ENCODE data around the gene BCAN. TPM values are rescaled to one million over a fixed set of nuclear protein-coding genes. Genes with fewer than 3 reads are reported as not detected.

The BCAN gene
- total RNA-seq, 1 experiment from 2014 or later, result 1.2 TPM

DNA sequence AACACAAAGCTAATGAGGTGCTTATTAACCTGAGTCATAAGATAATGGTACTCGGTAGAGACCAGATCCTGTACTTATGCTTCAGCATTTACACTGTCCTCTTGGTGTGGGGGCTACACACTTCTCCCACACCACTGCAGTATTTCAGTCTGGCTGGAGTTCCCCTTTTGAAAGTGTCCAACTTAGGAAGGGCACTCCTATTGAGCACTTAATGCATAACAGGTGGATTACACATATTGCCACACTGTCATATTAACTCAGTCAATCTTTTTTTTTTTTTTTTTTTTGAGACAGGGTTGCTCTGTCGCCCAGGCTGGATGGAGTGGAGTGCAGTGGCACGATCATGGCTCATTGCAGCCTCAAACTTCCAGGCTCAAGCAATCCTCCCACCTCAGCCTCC, 42.1 kb upstream of the BCAN start:
- Mint-ChIP-seq H3K9me3 (no peaks in the 10 kb centered on the region; a peak in 2 of 5 replicates), H3K36me3 (ENCODE audit: insufficient read depth in 1 of 3, low read depth in 3 of 3) (peaks cover 26 to 49% (median 41%) of the 10 kb centered on the region in 3 experiments; a peak in 6 of 7 replicates), H3K4me1 (peaks cover 15 to 23% of the 10 kb centered on the region in 2 experiments), H3K27ac (no peak overlapping the region; a peak in 1 of 7 replicates), H3K4me3 (peak overlapping the region; percentile 91 to 100), H3K27me3 (ENCODE audit: low read depth) (peaks cover 2% of the 10 kb centered on the region; the same call in 1 of the 2 replicates)
- no peak overlapping the region for H2BK15ac ChIP-seq (ENCODE audit: low read depth, low read length)
- H3K56ac ChIP-seq (ENCODE audit: insufficient read length, low read depth, low read length), result no peak overlapping the region
- H3K4me1 ChIP-seq (ENCODE audit: insufficient read depth, low read length), result no peaks in the 10 kb centered on the region; the same call in 1 of the 2 replicates
- H2AFZ ChIP-seq (ENCODE audit: low read length), result no peak overlapping the region
- no peak overlapping the region for H3K23ac ChIP-seq (ENCODE audit: insufficient read length, low read depth, low read length)
- no peak overlapping the region for H3K4me2 ChIP-seq (ENCODE audit: insufficient read depth, insufficient read length, low read length)
- no peak overlapping the region for H3T11ph ChIP-seq (ENCODE audit: low read length)
- H3K27me3 ChIP-seq (ENCODE audit: insufficient read depth, low read length), result no peaks in the 10 kb centered on the region
- H2BK5ac ChIP-seq (ENCODE audit: insufficient read length, low read length), result no peak overlapping the region
- WGBS (ENCODE audit: extremely low coverage, insufficient read length, low lambda C conversion rate), result no CpG with 5 or more reads among the region's 3 CpGs
- no peak overlapping the region for H4K8ac ChIP-seq (replicated peaks; ENCODE audit: insufficient read length, low read depth, low read length)
- H2BK12ac ChIP-seq (ENCODE audit: insufficient read length, low read depth, low read length), result no peak overlapping the region
- no peak overlapping the region for H3K14ac ChIP-seq (ENCODE audit: insufficient read depth, low read length)
- H2AK5ac ChIP-seq (ENCODE audit: insufficient read length, low read length), result no peak overlapping the region
- no peak overlapping the region for H3K27ac ChIP-seq (ENCODE audit: insufficient read length, low read depth, low read length)
- no peak overlapping the region for H3K18ac ChIP-seq (ENCODE audit: insufficient read length, low read depth, low read length)
- H2BK20ac ChIP-seq (ENCODE audit: low read depth, low read length, poor library complexity, severe bottlenecking), result no peak overlapping the region
- H4K20me1 ChIP-seq (ENCODE audit: control insufficient read depth, insufficient read depth, insufficient read length), result no peaks in the 10 kb centered on the region
- no peak overlapping the region for H4K91ac ChIP-seq (ENCODE audit: insufficient read length, low read depth, low read length)
- TF ChIP-seq, protein P1, sequence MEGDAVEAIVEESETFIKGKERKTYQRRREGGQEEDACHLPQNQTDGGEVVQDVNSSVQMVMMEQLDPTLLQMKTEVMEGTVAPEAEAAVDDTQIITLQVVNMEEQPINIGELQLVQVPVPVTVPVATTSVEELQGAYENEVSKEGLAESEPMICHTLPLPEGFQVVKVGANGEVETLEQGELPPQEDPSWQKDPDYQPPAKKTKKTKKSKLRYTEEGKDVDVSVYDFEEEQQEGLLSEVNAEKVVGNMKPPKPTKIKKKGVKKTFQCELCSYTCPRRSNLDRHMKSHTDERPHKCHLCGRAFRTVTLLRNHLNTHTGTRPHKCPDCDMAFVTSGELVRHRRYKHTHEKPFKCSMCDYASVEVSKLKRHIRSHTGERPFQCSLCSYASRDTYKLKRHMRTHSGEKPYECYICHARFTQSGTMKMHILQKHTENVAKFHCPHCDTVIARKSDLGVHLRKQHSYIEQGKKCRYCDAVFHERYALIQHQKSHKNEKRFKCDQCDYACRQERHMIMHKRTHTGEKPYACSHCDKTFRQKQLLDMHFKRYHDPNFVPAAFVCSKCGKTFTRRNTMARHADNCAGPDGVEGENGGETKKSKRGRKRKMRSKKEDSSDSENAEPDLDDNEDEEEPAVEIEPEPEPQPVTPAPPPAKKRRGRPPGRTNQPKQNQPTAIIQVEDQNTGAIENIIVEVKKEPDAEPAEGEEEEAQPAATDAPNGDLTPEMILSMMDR (conservative IDR thresholded peaks at IDR 0.05), result no peak
- no peaks in the 10 kb centered on the region; the same call in 1 of the 2 replicates for H3K79me2 ChIP-seq (ENCODE audit: insufficient read depth, low read length)
- H3K9ac ChIP-seq (ENCODE audit: extremely low read depth, insufficient read length, low read length), result no peak overlapping the region
- H3K23me2 ChIP-seq (ENCODE audit: insufficient read length, low read depth, low read length, poor library complexity, severe bottlenecking), result peaks cover 4% of the 10 kb centered on the region
- H4K5ac ChIP-seq (ENCODE audit: insufficient read length, low read depth, low read length), result no peak overlapping the region
- H3K9me3 ChIP-seq (ENCODE audit: control insufficient read depth, low read depth, low read length), result no peaks in the 10 kb centered on the region
- H2BK120ac ChIP-seq (ENCODE audit: low read depth, low read length, poor library complexity, severe bottlenecking), result no peak overlapping the region
- no peaks in the 10 kb centered on the region for H3K79me1 ChIP-seq (ENCODE audit: insufficient read depth, low read depth, low read length, poor library complexity, severe bottlenecking)
- no peak overlapping the region for H3K4ac ChIP-seq (ENCODE audit: low read depth, low read length)
- no peak for DNase-seq
